K562 (cell line): ENCODE measurements around the gene DBNDD1.

Experiments used
- BRD4 ChIP-seq: fragments of 200-600 bp; sonication (generic); IDR thresholded peaks from 2 replicates; pipeline ENCODE4 v1.6.1; 2017; ENCODE audit warnings: inconsistent platforms
- CBX3 ChIP-seq, 2 experiments: IDR thresholded peaks; 1 replicate in 1 of 2; 2 replicates in 1 of 2; pipeline ENCODE4 v1.6.1; 2012; ENCODE audit warnings: inconsistent platforms in 2 of 2, low read length in 2 of 2, borderline replicate concordance in 1 of 2, control low read depth in 1 of 2
- EZH2 ChIP-seq: IDR thresholded peaks from 2 replicates; pipeline ENCODE4 v1.6.1; 2012; ENCODE audit warnings: low read depth, mild to moderate bottlenecking, inconsistent platforms, low read length, borderline replicate concordance
- KLF1 ChIP-seq: fragments of 450-650 bp; IDR thresholded peaks from 2 replicates; pipeline ENCODE4 v1.6.1; 2016; ENCODE audit warnings: missing genetic modification characterization, missing compliant biosample characterization
- SIN3A ChIP-seq, 2 experiments: fragments of 150-350 bp in 1 of 2; IDR thresholded peaks; 2 replicates each; pipeline ENCODE4 v1.6.1; 2011 to 2016; ENCODE audit warnings: borderline replicate concordance in 2 of 2, low read depth in 2 of 2, low read length in 2 of 2, mild to moderate bottlenecking in 2 of 2, moderate library complexity in 2 of 2; ENCODE audit not compliant: control insufficient read depth in 1 of 2
- ZNF134 ChIP-seq: fragments of 250-450 bp; sonication (Bioruptor Pico); conservative IDR thresholded peaks from 2 replicates; pipeline ENCODE4 v1.4.0; 2020
- ZNF324 ChIP-seq: fragments of 250-450 bp; sonication (Bioruptor Pico); IDR thresholded peaks from 2 replicates; pipeline ENCODE4 v1.4.0; 2020; ENCODE audit warnings: mild to moderate bottlenecking
- TF ChIP-seq, protein P1 (sequence below): fragments of 250-450 bp; sonication (Bioruptor Pico); IDR thresholded peaks from 2 replicates; pipeline ENCODE4 v1.5.0; 2022; ENCODE audit warnings: mild to moderate bottlenecking
- TF ChIP-seq, protein P2 (sequence below): fragments of 250-450 bp; sonication (Bioruptor Pico); IDR thresholded peaks from 2 replicates; pipeline ENCODE4 v1.8.0; 2022; ENCODE audit warnings: moderate library complexity, mild to moderate bottlenecking, inconsistent platforms
- TF ChIP-seq, protein P3 (sequence below): fragments of 250-450 bp; sonication (Bioruptor Pico); IDR thresholded peaks from 2 replicates; pipeline ENCODE4 v1.5.0; 2021; ENCODE audit warnings: mild to moderate bottlenecking, borderline replicate concordance
- TF ChIP-seq, protein P4 (sequence below), 3 experiments: IDR thresholded peaks in 2 of 3; conservative IDR thresholded peaks in 1 of 3; 2 replicates each; pipeline ENCODE4 v1.5.1; 2011 to 2012; ENCODE audit warnings: low read length in 3 of 3, mild to moderate bottlenecking in 3 of 3, control low read depth in 2 of 3, improper control_type of control experiment in 1 of 3, inconsistent platforms in 1 of 3, low read depth in 1 of 3, mixed read lengths in 1 of 3, moderate library complexity in 1 of 3; ENCODE audit not compliant: insufficient read depth in 2 of 3
- TF ChIP-seq, protein P5 (sequence below): fragments of 250-450 bp; sonication (Bioruptor Pico); IDR thresholded peaks from 2 replicates; pipeline ENCODE4 v1.5.1; 2021; ENCODE audit warnings: mild to moderate bottlenecking

DNA sequence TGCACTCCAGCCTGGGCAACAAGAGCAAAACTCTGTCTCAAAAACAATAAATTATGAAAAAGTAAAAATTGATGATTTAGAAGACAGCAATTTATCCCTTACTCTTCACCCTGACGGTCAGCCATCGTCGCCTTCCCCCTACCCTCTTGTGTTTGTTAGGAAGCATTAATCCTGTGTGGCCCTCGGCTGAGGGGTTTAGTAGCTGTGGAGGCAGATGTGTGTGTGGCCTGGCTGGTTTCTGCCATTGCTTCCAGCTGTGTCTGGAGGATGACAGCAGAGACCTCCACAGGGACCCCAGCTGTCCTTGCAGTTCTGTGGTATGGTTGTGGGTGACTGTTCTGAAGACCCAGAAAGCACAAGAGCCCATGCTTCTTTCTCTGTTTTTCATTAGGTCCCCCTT lies 25.9 kb downstream of the DBNDD1 start:
- TF ChIP-seq CBX3 (IDR thresholded peaks at IDR 0.05; ENCODE audit: borderline replicate concordance in 1 of 2, low read length in 2 of 2) (no peak), ZNF134 (CRISPR knock-in tag) (no peak), EZH2 (no peak), KLF1 (tag) (no peak), BRD4 (no peak), SIN3A (IDR thresholded peaks at IDR 0.05; ENCODE audit: borderline replicate concordance in 2 of 2, control insufficient read depth in 1 of 2, low read depth in 2 of 2, low read length in 2 of 2) (no peak), ZNF324 (CRISPR knock-in tag) (no peak)
- TF ChIP-seq, protein P1, sequence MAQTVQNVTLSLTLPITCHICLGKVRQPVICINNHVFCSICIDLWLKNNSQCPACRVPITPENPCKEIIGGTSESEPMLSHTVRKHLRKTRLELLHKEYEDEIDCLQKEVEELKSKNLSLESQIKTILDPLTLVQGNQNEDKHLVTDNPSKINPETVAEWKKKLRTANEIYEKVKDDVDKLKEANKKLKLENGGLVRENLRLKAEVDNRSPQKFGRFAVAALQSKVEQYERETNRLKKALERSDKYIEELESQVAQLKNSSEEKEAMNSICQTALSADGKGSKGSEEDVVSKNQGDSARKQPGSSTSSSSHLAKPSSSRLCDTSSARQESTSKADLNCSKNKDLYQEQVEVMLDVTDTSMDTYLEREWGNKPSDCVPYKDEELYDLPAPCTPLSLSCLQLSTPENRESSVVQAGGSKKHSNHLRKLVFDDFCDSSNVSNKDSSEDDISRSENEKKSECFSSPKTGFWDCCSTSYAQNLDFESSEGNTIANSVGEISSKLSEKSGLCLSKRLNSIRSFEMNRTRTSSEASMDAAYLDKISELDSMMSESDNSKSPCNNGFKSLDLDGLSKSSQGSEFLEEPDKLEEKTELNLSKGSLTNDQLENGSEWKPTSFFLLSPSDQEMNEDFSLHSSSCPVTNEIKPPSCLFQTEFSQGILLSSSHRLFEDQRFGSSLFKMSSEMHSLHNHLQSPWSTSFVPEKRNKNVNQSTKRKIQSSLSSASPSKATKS (CRISPR knock-in tag) = no peak
- TF ChIP-seq, protein P2, sequence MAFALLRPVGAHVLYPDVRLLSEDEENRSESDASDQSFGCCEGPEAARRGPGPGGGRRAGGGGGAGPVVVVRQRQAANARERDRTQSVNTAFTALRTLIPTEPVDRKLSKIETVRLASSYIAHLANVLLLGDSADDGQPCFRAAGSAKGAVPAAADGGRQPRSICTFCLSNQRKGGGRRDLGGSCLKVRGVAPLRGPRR (CRISPR knock-in tag) = no peak
- TF ChIP-seq, protein P3, sequence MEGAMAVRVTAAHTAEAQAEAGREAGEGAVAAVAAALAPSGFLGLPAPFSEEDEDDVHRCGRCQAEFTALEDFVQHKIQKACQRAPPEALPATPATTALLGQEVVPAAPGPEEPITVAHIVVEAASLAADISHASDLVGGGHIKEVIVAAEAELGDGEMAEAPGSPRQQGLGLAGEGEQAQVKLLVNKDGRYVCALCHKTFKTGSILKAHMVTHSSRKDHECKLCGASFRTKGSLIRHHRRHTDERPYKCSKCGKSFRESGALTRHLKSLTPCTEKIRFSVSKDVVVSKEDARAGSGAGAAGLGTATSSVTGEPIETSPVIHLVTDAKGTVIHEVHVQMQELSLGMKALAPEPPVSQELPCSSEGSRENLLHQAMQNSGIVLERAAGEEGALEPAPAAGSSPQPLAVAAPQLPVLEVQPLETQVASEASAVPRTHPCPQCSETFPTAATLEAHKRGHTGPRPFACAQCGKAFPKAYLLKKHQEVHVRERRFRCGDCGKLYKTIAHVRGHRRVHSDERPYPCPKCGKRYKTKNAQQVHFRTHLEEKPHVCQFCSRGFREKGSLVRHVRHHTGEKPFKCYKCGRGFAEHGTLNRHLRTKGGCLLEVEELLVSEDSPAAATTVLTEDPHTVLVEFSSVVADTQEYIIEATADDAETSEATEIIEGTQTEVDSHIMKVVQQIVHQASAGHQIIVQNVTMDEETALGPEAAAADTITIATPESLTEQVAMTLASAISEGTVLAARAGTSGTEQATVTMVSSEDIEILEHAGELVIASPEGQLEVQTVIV = no peak
- TF ChIP-seq, protein P4, sequence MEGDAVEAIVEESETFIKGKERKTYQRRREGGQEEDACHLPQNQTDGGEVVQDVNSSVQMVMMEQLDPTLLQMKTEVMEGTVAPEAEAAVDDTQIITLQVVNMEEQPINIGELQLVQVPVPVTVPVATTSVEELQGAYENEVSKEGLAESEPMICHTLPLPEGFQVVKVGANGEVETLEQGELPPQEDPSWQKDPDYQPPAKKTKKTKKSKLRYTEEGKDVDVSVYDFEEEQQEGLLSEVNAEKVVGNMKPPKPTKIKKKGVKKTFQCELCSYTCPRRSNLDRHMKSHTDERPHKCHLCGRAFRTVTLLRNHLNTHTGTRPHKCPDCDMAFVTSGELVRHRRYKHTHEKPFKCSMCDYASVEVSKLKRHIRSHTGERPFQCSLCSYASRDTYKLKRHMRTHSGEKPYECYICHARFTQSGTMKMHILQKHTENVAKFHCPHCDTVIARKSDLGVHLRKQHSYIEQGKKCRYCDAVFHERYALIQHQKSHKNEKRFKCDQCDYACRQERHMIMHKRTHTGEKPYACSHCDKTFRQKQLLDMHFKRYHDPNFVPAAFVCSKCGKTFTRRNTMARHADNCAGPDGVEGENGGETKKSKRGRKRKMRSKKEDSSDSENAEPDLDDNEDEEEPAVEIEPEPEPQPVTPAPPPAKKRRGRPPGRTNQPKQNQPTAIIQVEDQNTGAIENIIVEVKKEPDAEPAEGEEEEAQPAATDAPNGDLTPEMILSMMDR (IDR thresholded peaks at IDR 0.05 in 2 of 3, conservative IDR thresholded peaks at IDR 0.05 in 1 of 3; ENCODE audit: insufficient read depth in 2 of 3, low read depth in 1 of 3, low read length in 3 of 3) = no peak
- TF ChIP-seq, protein P5, sequence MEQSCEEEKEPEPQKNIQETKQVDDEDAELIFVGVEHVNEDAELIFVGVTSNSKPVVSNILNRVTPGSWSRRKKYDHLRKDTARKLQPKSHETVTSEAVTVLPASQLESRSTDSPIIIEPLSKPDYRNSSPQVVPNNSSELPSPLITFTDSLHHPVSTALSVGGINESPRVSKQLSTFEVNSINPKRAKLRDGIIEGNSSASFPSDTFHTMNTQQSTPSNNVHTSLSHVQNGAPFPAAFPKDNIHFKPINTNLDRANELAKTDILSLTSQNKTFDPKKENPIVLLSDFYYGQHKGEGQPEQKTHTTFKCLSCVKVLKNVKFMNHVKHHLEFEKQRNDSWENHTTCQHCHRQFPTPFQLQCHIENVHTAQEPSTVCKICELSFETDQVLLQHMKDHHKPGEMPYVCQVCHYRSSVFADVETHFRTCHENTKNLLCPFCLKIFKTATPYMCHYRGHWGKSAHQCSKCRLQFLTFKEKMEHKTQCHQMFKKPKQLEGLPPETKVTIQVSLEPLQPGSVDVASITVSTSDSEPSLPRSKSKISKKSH = no peak
